Measurements from ENCODE around the gene MIER2.

MIER2 gene

GRCh38 chr19:355134-355533 is 10.5 kb upstream of the MIER2 start:
- Histone ChIP-seq H4K20me1 (ENCODE audit: control insufficient read depth, insufficient read depth, low read depth, low read length) (no peaks in the 10 kb centered on the region), H3F3A (ENCODE audit: control insufficient read depth, insufficient read depth) (no peaks in the 10 kb centered on the region), H3K9me2 (replicated peaks; ENCODE audit: control insufficient read depth, low read length) (no peaks in the 10 kb centered on the region), H3K4me2 (ENCODE audit: low read length) (no peak overlapping the region), H3K79me2 (ENCODE audit: control insufficient read depth, low read length) (no peaks in the 10 kb centered on the region), H3K4me1 (ENCODE audit: control insufficient read depth, low read length) (no peaks in the 10 kb centered on the region), H3K36me3 (ENCODE audit: control insufficient read depth, low read length) (no peaks in the 10 kb centered on the region), H3K27me3 (ENCODE audit: control insufficient read depth, low read length) (no peaks in the 10 kb centered on the region), H3K27ac (ENCODE audit: low read depth, low read length) (no peak overlapping the region), H3K4me3 (ENCODE audit: low read length) (no peak overlapping the region), H3K9me3 (ENCODE audit: control insufficient read depth, insufficient read depth, low read length) (no peaks in the 10 kb centered on the region; the same call in none of the 2 replicates)
- TF ChIP-seq, protein P1, sequence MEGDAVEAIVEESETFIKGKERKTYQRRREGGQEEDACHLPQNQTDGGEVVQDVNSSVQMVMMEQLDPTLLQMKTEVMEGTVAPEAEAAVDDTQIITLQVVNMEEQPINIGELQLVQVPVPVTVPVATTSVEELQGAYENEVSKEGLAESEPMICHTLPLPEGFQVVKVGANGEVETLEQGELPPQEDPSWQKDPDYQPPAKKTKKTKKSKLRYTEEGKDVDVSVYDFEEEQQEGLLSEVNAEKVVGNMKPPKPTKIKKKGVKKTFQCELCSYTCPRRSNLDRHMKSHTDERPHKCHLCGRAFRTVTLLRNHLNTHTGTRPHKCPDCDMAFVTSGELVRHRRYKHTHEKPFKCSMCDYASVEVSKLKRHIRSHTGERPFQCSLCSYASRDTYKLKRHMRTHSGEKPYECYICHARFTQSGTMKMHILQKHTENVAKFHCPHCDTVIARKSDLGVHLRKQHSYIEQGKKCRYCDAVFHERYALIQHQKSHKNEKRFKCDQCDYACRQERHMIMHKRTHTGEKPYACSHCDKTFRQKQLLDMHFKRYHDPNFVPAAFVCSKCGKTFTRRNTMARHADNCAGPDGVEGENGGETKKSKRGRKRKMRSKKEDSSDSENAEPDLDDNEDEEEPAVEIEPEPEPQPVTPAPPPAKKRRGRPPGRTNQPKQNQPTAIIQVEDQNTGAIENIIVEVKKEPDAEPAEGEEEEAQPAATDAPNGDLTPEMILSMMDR (IDR thresholded peaks at IDR 0.05; ENCODE audit: low read depth, low read length, poor library complexity, severe bottlenecking): no peak
- TF ChIP-seq EZH2phosphoT487 (IDR thresholded peaks at IDR 0.05; ENCODE audit: borderline replicate concordance, low read length): no peak

GRCh38 chr19:351976-352625 is 7.5 kb upstream of the MIER2 start:
- Histone ChIP-seq H3K9me3 (ENCODE audit: control insufficient read depth, insufficient read depth, low read length) (no peaks in the 10 kb centered on the region; the same call in none of the 2 replicates), H3K4me1 (ENCODE audit: control insufficient read depth, low read length) (no peaks in the 10 kb centered on the region), H3K27ac (ENCODE audit: low read depth, low read length) (no peak overlapping the region), H3K9me2 (replicated peaks; ENCODE audit: control insufficient read depth, low read length) (no peaks in the 10 kb centered on the region), H3K79me2 (ENCODE audit: control insufficient read depth, low read length) (no peaks in the 10 kb centered on the region), H3K4me3 (ENCODE audit: low read length) (no peak overlapping the region), H3K4me2 (ENCODE audit: low read length) (no peak overlapping the region), H3K36me3 (ENCODE audit: control insufficient read depth, low read length) (no peaks in the 10 kb centered on the region), H3K27me3 (ENCODE audit: control insufficient read depth, low read length) (no peaks in the 10 kb centered on the region), H3F3A (ENCODE audit: control insufficient read depth, insufficient read depth) (no peaks in the 10 kb centered on the region), H4K20me1 (ENCODE audit: control insufficient read depth, insufficient read depth, low read depth, low read length) (no peaks in the 10 kb centered on the region)
- TF ChIP-seq, protein P1 (IDR thresholded peaks at IDR 0.05; ENCODE audit: low read depth, low read length, poor library complexity, severe bottlenecking): no peak
- no peak for TF ChIP-seq EZH2phosphoT487 (IDR thresholded peaks at IDR 0.05; ENCODE audit: borderline replicate concordance, low read length)

DNA sequence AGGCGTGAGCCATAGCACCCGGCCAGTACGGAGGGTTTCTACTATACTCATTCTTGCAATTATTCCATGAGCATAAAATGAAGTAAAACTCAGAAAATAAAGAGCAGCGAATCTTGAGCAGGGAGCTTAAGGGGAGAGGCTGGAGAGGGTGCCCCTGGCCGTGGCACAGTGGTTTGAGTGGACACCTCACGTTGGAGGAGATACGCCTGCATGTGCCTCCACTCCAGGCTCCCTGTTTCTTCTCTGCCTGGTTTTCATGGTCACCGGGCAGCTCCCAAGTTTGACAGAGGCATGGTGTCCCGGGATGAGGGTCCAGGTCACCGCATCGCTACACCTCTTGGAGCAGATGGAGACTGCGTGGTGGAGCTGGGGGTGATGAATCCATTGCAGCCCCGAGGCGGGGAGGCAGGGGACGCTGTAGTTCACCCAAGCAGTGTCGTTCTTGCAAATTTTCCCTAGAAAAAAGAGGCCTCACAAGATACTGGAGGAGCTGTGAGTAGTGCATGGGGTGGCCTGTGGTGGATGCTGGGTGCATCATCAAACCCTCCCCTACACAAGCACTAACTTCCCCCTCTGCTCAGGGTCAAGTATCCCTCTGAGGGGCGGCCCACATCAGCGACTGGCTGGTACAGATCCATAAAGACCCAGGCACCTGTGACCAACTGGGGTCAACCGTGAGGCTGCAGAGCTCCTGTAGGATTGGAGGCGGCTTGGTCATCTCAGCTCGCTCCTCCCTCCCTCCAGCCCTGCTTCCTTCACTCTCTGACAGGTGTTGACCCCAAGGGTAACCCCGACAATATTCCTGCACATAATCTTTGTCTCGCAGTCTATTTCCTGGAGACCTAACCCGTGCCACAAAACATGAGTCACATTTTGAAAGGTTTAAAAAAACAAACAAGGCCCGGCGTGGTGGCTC is 3.6 kb upstream of the MIER2 start:
- no peaks in the 10 kb centered on the region for H3K27me3 ChIP-seq (ENCODE audit: control insufficient read depth, low read length)
- peaks cover 12% of the 10 kb centered on the region for H3K4me1 ChIP-seq (ENCODE audit: control insufficient read depth, low read length)
- H3K36me3 ChIP-seq (ENCODE audit: control insufficient read depth, low read length): peaks cover under 1% of the 10 kb centered on the region; the same call in 1 of the 2 replicates
- H3F3A ChIP-seq (ENCODE audit: control insufficient read depth, insufficient read depth): 0 out of 2 replicates have a peak, but pooled peaks cover 2% of the 10 kb centered on the region
- H3K9me3 ChIP-seq (ENCODE audit: control insufficient read depth, insufficient read depth, low read length): no peaks in the 10 kb centered on the region
- H3K79me2 ChIP-seq (ENCODE audit: control insufficient read depth, low read length): peaks cover 10% of the 10 kb centered on the region
- TF ChIP-seq EZH2phosphoT487 (IDR thresholded peaks at IDR 0.05; ENCODE audit: borderline replicate concordance, low read length): no peak
- TF ChIP-seq, protein P1 (IDR thresholded peaks at IDR 0.05; ENCODE audit: low read depth, low read length, poor library complexity, severe bottlenecking): no peak
- no peak overlapping the region for H3K4me2 ChIP-seq (ENCODE audit: low read length)
- 0 out of 2 replicates have a peak, but pooled peaks cover 1% of the 10 kb centered on the region for H4K20me1 ChIP-seq (ENCODE audit: control insufficient read depth, insufficient read depth, low read depth, low read length)
- H3K27ac ChIP-seq (ENCODE audit: low read depth, low read length): no peak overlapping the region
- no peaks in the 10 kb centered on the region for H3K9me2 ChIP-seq (replicated peaks; ENCODE audit: control insufficient read depth, low read length)
- H3K4me3 ChIP-seq (ENCODE audit: low read length): no peak overlapping the region
